Esophagus squamous epithelium (tissue), 5 donors: ENCODE measurements around the gene CDCA5. TPM values are rescaled to one million over a fixed set of nuclear protein-coding genes. Genes with fewer than 3 reads are reported as not detected.

Experiments
- DNase-seq: peaks from one replicate; lab custom pipeline; 2025; lab: John Stamatoyannopoulos, UW
- H3K27ac ChIP-seq, 4 donors: fragments of 200-600 bp; sonication (generic); one replicate each; pipeline ENCODE4 v1.5.1; 2016 to 2019; ENCODE audit warnings: mild to moderate bottlenecking in 1 of 4
- H3K27me3 ChIP-seq, 4 donors: fragments of 200-600 bp; sonication (generic); 1 replicate in 3 of 4; 2 replicates in 1 of 4; pipeline versions ENCODE4 v1.5.1 to v1.6.0; 2017 to 2021; ENCODE audit warnings: antibody characterized with exemption in 1 of 4
- H3K36me3 ChIP-seq, 3 donors: fragments of 200-600 bp; sonication (generic); one replicate each; pipeline ENCODE4 v1.5.1; 2016 to 2019
- H3K4me1 ChIP-seq, 3 donors: fragments of 200-600 bp; sonication (generic); one replicate each; pipeline ENCODE4 v1.5.1; 2017 to 2019
- H3K4me3 ChIP-seq, 4 donors: fragments of 200-600 bp; sonication (generic); 1 replicate in 3 of 4; 2 replicates in 1 of 4; pipeline ENCODE4 v1.5.1; 2016 to 2019; ENCODE audit warnings: mild to moderate bottlenecking in 2 of 4, moderate library complexity in 1 of 4
- H3K9me3 ChIP-seq, 3 donors: fragments of 200-600 bp; sonication (generic); one replicate each; pipeline ENCODE4 v1.5.1; 2016 to 2019
- POLR2A ChIP-seq, 4 donors: fragments of 450-650 bp; IDR thresholded peaks; one replicate each; pipeline ENCODE4 v1.6.1; 2017; ENCODE audit warnings: antibody characterized with exemption in 4 of 4, mild to moderate bottlenecking in 4 of 4, moderate library complexity in 3 of 4
- WGBS, 2 donors: methylation state at CpG; one replicate each; pipeline ENCODE4 v1.1.5; 2018; 5-methylcytosine and 5-hydroxymethylcytosine counted together
- intact Hi-C: fragments of 100-400 bp; cut with DNase I; formaldehyde crosslinking; loops from one replicate; pipeline ENCODE4 v1.15.0; 2022
- total RNA-seq, 4 donors: library from RNA; depleted of rRNA; stranded (reverse); fragments of >200 nt; gene quantifications; one replicate each; pipeline ENCODE4 v1.1.0, GENCODE V29; 2016
- TF ChIP-seq, protein P1 (sequence below), 6 experiments: fragments of 450-650 bp in 4 of 6; fragments of 200-600 bp in 2 of 6; sonication (generic) in 2 of 6; IDR thresholded peaks; one replicate each; pipeline ENCODE4 v1.5.1; 2016 to 2019; ENCODE audit warnings: antibody characterized with exemption in 6 of 6, mild to moderate bottlenecking in 4 of 6, moderate library complexity in 4 of 6
- donor health status: DM: yes; HTN: yes; CAD: no.

Gene CDCA5
- total RNA-seq, 4 donors from 2014 or later: 3.1 to 14.3 (median 9.0) TPM

DNA sequence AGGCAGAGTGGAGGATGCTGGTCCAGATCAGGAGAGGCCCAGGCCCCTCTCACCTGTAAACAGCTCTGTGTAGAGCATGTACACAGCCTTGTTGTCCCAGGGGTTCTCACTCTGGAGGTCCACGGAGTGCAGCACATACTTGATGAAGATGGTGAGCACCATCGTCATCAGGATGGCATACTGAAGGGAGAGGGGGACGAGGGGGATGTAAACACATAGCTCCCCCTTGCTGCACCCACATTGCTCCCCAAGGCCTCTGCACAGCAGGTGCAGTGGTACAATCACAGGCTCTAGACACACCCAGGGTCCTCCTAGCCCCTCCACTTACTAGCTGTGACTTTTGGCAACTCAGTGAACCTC, 47.6 kb upstream of the CDCA5 start:
- peaks cover 22 to 43% (median 23%) of the 10 kb centered on the region in 3 donors for H3K4me1 ChIP-seq
- DNase-seq: no peak
- no peak overlapping the region for H3K27ac ChIP-seq
- intact Hi-C loops: no loop called here
- no peaks in the 10 kb centered on the region for H3K27me3 ChIP-seq
- no peaks in the 10 kb centered on the region for H3K9me3 ChIP-seq
- 72% methylated on average over 3 of the region's 3 CpGs; no CpG with 5 or more reads in 1 of the 2 donors for WGBS, 2 donors
- H3K4me3 ChIP-seq: no peak overlapping the region
- H3K36me3 ChIP-seq: peaks cover 54 to 67% (median 56%) of the 10 kb centered on the region in 3 donors
- TF ChIP-seq, protein P1, sequence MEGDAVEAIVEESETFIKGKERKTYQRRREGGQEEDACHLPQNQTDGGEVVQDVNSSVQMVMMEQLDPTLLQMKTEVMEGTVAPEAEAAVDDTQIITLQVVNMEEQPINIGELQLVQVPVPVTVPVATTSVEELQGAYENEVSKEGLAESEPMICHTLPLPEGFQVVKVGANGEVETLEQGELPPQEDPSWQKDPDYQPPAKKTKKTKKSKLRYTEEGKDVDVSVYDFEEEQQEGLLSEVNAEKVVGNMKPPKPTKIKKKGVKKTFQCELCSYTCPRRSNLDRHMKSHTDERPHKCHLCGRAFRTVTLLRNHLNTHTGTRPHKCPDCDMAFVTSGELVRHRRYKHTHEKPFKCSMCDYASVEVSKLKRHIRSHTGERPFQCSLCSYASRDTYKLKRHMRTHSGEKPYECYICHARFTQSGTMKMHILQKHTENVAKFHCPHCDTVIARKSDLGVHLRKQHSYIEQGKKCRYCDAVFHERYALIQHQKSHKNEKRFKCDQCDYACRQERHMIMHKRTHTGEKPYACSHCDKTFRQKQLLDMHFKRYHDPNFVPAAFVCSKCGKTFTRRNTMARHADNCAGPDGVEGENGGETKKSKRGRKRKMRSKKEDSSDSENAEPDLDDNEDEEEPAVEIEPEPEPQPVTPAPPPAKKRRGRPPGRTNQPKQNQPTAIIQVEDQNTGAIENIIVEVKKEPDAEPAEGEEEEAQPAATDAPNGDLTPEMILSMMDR (IDR thresholded peaks at IDR 0.05): no peak
- TF ChIP-seq POLR2A (IDR thresholded peaks at IDR 0.05): no peak

DNA sequence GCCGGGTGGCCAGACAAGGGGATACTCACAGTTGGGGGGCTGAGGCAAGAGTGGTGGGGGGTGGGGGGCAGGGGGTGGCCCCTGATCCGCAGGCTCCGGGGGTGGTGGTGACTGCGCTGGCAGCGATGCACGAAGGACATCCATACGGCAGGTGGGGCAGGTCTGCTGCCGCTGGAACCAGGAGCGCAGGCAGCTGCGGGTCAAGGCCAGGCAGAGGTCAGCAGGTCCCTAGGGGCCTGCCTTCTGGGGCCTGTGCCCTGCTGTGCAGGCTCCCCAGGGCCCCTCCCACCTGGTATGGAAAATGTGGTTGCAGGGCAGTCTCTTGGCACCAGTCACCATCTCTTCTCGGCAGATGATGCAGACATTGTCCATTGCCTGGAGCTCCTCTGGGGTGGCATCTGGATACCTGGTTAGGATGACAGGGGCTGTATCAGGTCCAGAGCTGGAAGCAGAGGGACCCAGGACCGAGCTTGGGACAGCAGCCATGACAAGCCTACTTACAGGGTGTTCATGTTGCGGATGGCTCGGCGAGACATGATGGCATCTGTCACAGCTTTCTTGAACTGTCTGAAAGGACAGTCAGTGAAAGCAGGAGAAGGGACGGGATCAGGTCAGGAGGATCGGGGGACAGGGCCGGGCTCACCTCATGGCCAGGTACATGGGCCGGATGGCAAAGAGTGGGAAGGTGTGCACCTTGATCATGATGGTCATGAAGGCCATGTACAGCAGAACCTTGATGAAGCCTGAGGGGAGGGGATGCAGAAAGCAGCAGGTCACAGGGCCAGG, 47.0 kb upstream of the CDCA5 start:
- Histone ChIP-seq H3K27me3 (no peaks in the 10 kb centered on the region), H3K4me3 (no peak overlapping the region), H3K27ac (no peak overlapping the region), H3K4me1 (peaks cover 19 to 38% (median 23%) of the 10 kb centered on the region in 3 donors), H3K36me3 (peaks cover 60 to 73% (median 62%) of the 10 kb centered on the region in 3 donors), H3K9me3 (no peaks in the 10 kb centered on the region)
- 86 to 95% methylated on average over 5 to 8 of the region's 19 CpGs for WGBS, 2 donors
- DNase-seq: no peak
- TF ChIP-seq, protein P1 (IDR thresholded peaks at IDR 0.05): no peak
- intact Hi-C loops: no loop called here

DNA sequence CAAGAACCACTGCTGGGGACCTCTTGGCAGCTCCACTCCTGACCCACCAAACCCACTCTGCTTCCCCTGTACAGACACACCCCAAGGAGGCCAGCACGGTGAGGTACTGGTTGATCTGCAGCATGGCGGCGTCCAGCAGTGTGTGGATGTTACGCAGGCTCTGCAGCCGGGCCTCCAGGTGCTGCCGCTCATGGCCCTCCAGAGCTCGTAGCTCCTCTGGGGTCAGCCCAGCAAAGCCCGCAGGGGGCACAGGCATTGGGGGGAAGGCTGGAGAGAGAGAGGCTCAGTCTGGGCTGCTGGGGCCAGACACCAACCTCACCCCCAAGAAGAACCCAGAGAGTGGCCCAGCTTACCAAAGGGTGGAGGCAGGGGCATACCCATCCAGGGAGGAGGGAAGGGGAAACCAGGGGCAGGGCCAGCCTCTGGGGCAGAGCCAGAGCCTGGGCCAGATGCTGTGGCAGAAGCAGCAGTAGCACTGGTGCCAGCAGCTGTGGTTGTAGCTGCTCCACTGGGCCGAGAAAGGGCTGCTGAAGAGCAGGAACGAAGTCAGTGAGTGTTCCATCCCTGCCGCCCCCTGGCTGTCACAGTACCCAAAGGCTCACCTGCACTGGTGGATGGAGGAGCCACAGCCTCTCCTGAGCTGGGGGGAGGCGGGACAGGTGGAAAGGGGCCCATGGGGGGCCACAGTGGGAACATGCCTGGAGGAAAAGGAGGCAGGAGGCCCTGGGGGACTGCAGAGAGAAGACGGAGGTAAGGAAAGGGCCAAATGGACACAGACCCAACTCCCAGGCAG, 46.0 kb upstream of the CDCA5 start:
- Histone ChIP-seq H3K4me1 (peaks cover 13 to 30% (median 17%) of the 10 kb centered on the region in 3 donors), H3K9me3 (no peaks in the 10 kb centered on the region), H3K27me3 (no peaks in the 10 kb centered on the region), H3K27ac (no peak overlapping the region), H3K36me3 (peaks cover 63 to 83% (median 72%) of the 10 kb centered on the region in 3 donors), H3K4me3 (no peak overlapping the region)
- no peak for DNase-seq
- TF ChIP-seq, protein P1 (IDR thresholded peaks at IDR 0.05): no peak
- no peak for TF ChIP-seq POLR2A (IDR thresholded peaks at IDR 0.05)
- WGBS, 2 donors: 84 to 96% methylated on average over 3 to 10 of the region's 13 CpGs
- intact Hi-C loops: loop anchor here (10.0 kb wide), 1 partner anchor 45 kb away; the partner anchor contains the start of gene SPDYC

DNA sequence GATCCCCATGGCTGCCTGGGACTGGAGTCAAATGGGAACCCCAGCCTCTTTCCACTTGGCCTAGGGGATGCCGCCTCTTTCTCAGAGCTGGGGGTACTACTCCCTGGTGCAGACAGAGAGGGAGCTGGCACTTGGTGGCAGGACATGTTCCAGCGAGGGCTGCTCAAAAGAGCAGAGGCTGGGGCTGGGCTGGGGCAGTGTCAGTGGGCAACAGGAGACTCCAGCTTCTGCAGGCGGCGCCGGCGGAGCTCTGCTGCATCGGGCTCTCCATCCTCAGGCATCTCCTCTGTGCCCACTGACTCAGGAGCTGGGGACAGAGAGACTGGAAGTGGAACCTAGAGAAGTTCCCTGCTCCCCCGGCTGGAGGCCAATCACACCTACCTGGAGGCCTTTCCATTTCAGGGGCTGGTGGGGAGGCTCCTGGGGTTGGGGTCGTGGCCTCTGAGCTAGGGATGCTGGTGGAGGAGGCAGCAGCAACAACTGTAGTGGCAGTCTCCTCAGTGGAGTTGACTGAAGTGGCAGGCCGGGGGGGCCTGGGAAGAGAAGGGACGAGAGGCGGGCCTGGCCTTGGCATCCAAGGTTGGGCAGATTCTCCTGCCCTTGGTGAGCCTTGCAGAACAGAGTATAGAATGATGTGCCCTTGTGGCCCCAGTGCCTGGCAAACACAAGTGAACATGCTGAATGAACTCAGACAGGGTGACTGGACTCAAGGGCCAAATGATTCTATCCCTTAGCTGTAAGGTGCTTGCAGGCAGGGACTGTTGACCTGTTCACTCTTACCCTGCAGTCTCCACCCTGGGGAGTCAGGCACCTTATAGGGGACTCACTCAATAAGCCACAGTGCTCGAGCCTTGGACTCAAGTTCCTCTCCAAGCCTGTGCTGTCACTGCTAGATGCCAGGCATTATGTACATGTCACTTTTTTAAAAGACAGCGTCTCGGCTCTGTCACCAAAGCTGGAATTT, 44.6 kb upstream of the CDCA5 start:
- no peak for TF ChIP-seq POLR2A (IDR thresholded peaks at IDR 0.05)
- TF ChIP-seq, protein P1 (IDR thresholded peaks at IDR 0.05): no peak
- WGBS, 2 donors: 62 to 69% methylated on average over 3 to 5 of the region's 15 CpGs
- Histone ChIP-seq H3K4me1 (peaks cover 9 to 36% (median 16%) of the 10 kb centered on the region in 3 donors), H3K36me3 (peaks cover 63 to 94% (median 78%) of the 10 kb centered on the region in 3 donors), H3K4me3 (no peak overlapping the region), H3K27me3 (no peaks in the 10 kb centered on the region), H3K9me3 (no peaks in the 10 kb centered on the region), H3K27ac (no peak overlapping the region)
- intact Hi-C loops: loop anchor here (10.0 kb wide), 1 partner anchor 46 kb away; the partner anchor contains the start of gene SPDYC
- DNase-seq: no peak
